A549 (cell line): ENCODE results near the gene DDIT3. TPM values are rescaled to one million over a fixed set of nuclear protein-coding genes. Genes with fewer than 3 reads are reported as not detected.

Source experiments
- ATAC-seq, 2 experiments: fragments of 200-7000 bp in 1 of 2; fragments of >200 bp in 1 of 2; cut with Nextera tagmentation in 1 of 2; cut with Tn5 transposase in 1 of 2; 3 replicates each; pipeline versions ENCODE4 v1.8.0 to v1.9.1; 2018 to 2020; ENCODE audit warnings: mild to moderate bottlenecking in 1 of 2, moderate library complexity in 1 of 2
- CTCF ChIA-PET: fragments of 300-600 bp; sonication (Branson Sonifier 250); formaldehyde crosslinking; extraction: SDS; loops from one replicate; lab custom pipeline; 2021; ENCODE audit warnings: antibody characterized with exemption, inconsistent platforms; lab: Yijun Ruan, JAX
- POLR2A ChIA-PET: fragments of 350-600 bp; formaldehyde crosslinking; extraction: SDS; loops from one replicate; lab custom pipeline; 2021; ENCODE audit warnings: antibody characterized with exemption, inconsistent platforms; lab: Yijun Ruan, JAX
- DNase-seq, 2 experiments: peaks; one replicate each; pipeline versions ENCODE4 v3.0.0 to v3.0.0-alpha.2; 2011 to 2016; ENCODE audit warnings: low read depth in 1 of 2, low spot score in 1 of 2
- FAIRE-seq: peaks from 2 replicates; lab custom pipeline; 2011; peaks lifted over from hg19 to GRCh38; lab: Jason Lieb, UNC
- H3K27ac ChIP-seq, 2 experiments: fragments of >200 bp; sonication (Bioruptor Twin); formaldehyde crosslinking; 3 replicates each; pipeline ENCODE4 v1.5.1; 2016 to 2017
- H3K4me1 ChIP-seq: fragments of >200 bp; sonication (Bioruptor Twin); formaldehyde crosslinking; 3 replicates; pipeline ENCODE4 v1.6.1; 2016
- H3K4me2 ChIP-seq: fragments of >200 bp; sonication (Bioruptor Twin); formaldehyde crosslinking; 3 replicates; pipeline ENCODE4 v1.6.1; 2016
- H3K4me3 ChIP-seq: fragments of >200 bp; sonication (Bioruptor Twin); formaldehyde crosslinking; 3 replicates; pipeline ENCODE4 v1.5.1; 2016
- H3K9me3 ChIP-seq: fragments of >200 bp; sonication (Bioruptor Twin); formaldehyde crosslinking; 3 replicates; pipeline ENCODE4 v1.6.1; 2016
- CBX2 ChIP-seq: fragments of 200-600 bp; sonication (generic); IDR thresholded peaks from 2 replicates; pipeline ENCODE4 v1.6.1; 2016; ENCODE audit warnings: low read depth, mild to moderate bottlenecking, borderline replicate concordance
- CHD4 ChIP-seq: fragments of 200-600 bp; sonication (generic); IDR thresholded peaks from 2 replicates; pipeline ENCODE4 v1.6.1; 2016; ENCODE audit warnings: antibody characterized with exemption, mild to moderate bottlenecking, borderline replicate concordance
- CTCF ChIP-seq: fragments of >200 bp; sonication (Bioruptor Twin); formaldehyde crosslinking; IDR thresholded peaks from 3 replicates; pipeline ENCODE4 v1.5.1; 2016
- EHF ChIP-seq: fragments of 250-450 bp; sonication (Bioruptor Pico); IDR thresholded peaks from 2 replicates; pipeline ENCODE4 v1.5.0; 2020; ENCODE audit warnings: mild to moderate bottlenecking
- ELK1 ChIP-seq: fragments of 150-350 bp; IDR thresholded peaks from 2 replicates; pipeline ENCODE4 v1.6.1; 2014; ENCODE audit warnings: low read depth, mild to moderate bottlenecking, low read length
- ESRRA ChIP-seq: fragments of 150-350 bp; IDR thresholded peaks from 2 replicates; pipeline ENCODE4 v1.6.1; 2014; ENCODE audit warnings: mild to moderate bottlenecking, low read length, borderline replicate concordance
- FOSB ChIP-seq: fragments of 250-450 bp; sonication (Bioruptor Pico); IDR thresholded peaks from 2 replicates; pipeline ENCODE4 v1.5.0; 2020; ENCODE audit warnings: mild to moderate bottlenecking, moderate library complexity
- HDAC2 ChIP-seq: fragments of 200-600 bp; sonication (generic); IDR thresholded peaks from 2 replicates; pipeline ENCODE4 v1.6.1; 2016
- HES2 ChIP-seq: fragments of >200 bp; sonication (Bioruptor Twin); formaldehyde crosslinking; IDR thresholded peaks from 2 replicates; pipeline ENCODE4 v1.6.1; 2016
- HOXA7 ChIP-seq: fragments of 250-450 bp; sonication (Bioruptor Pico); IDR thresholded peaks from 2 replicates; pipeline ENCODE4 v1.5.0; 2020; ENCODE audit warnings: mild to moderate bottlenecking, moderate library complexity
- HOXB13 ChIP-seq: fragments of 250-450 bp; sonication (Bioruptor Pico); IDR thresholded peaks from 2 replicates; pipeline ENCODE4 v1.5.0; 2020; ENCODE audit warnings: low read depth, mild to moderate bottlenecking, moderate library complexity
- KDM1A ChIP-seq: fragments of 200-600 bp; sonication (generic); IDR thresholded peaks from 2 replicates; pipeline ENCODE4 v1.6.1; 2016; ENCODE audit warnings: low read depth, mild to moderate bottlenecking
- NPAS2 ChIP-seq: fragments of 250-450 bp; sonication (Bioruptor Pico); IDR thresholded peaks from 2 replicates; pipeline ENCODE4 v1.8.0; 2022; ENCODE audit warnings: mild to moderate bottlenecking, moderate library complexity, borderline replicate concordance
- NR3C1 ChIP-seq: fragments of >200 bp; sonication (Bioruptor Twin); formaldehyde crosslinking; IDR thresholded peaks from 3 replicates; pipeline ENCODE4 v1.6.1; 2017
- PBX3 ChIP-seq: IDR thresholded peaks from 2 replicates; pipeline ENCODE4 v1.6.1; 2012
- RAD21 ChIP-seq, 2 experiments: fragments of >200 bp in 1 of 2; sonication (Bioruptor Twin) in 1 of 2; formaldehyde crosslinking in 1 of 2; IDR thresholded peaks in 1 of 2; conservative IDR thresholded peaks in 1 of 2; 2 replicates in 1 of 2; 3 replicates in 1 of 2; pipeline ENCODE4 v1.6.1; 2012 to 2018; ENCODE audit warnings: inconsistent platforms in 1 of 2
- RARB ChIP-seq: fragments of 250-450 bp; sonication (Bioruptor Pico); IDR thresholded peaks from 2 replicates; pipeline ENCODE4 v1.8.0; 2021; ENCODE audit warnings: mild to moderate bottlenecking, moderate library complexity
- RCOR1 ChIP-seq: fragments of 150-350 bp; IDR thresholded peaks from 2 replicates; pipeline ENCODE4 v1.6.1; 2014; ENCODE audit warnings: antibody characterized with exemption, low read length, low read depth
- REST ChIP-seq: fragments of 200-600 bp; sonication (generic); IDR thresholded peaks from 2 replicates; pipeline ENCODE4 v1.6.1; 2016; ENCODE audit warnings: antibody characterized with exemption, mild to moderate bottlenecking, moderate library complexity
- WGBS: methylation state at CpG from one replicate; pipeline ENCODE4 v1.1.6; 2017; ENCODE audit errors: missing lambda C conversion rate; 5-methylcytosine and 5-hydroxymethylcytosine counted together
- polyA plus RNA-seq, 4 experiments: library from polyadenylated mRNA; depleted of rRNA in 3 of 4; stranded (reverse); fragments of >200 nt; fragmentation: RNase III in 1 of 4; extraction: RNeasy Plus Mini Kit Qiagen cat#74134 plus additional on column Dnase treatment in 1 of 4; gene quantifications; 2 replicates in 3 of 4; 3 replicates in 1 of 4; pipeline ENCODE4 v1.2.3, GENCODE V29; 2011 to 2017

The DDIT3 gene
- polyA plus RNA-seq, 2 of the 4 experiments (the other 2 are of a cell fraction) = 16.0 to 93.0 TPM

- peak overlapping the region in 1 of 2 experiments; percentile 1; a peak in 1 of 6 replicates for H3K27ac ChIP-seq
- TF ChIP-seq EHF (CRISPR knock-in tag) = no peak
- TF ChIP-seq RCOR1 = no peak
- TF ChIP-seq HES2 = no peak
- TF ChIP-seq HOXA7 = no peak
- no peak for TF ChIP-seq NPAS2 (CRISPR knock-in tag)
- no peak for TF ChIP-seq FOSB (CRISPR knock-in tag)
- no peak for TF ChIP-seq CHD4
- no peak for TF ChIP-seq ELK1
- no peak for TF ChIP-seq HDAC2
- no peak for TF ChIP-seq KDM1A
- POLR2A ChIA-PET = interaction anchor here (0.6 kb wide), 1 partner anchor 90 kb away, joined by 4 read pairs; no protein-coding TSS in a partner anchor
- DNase-seq (no peak), FAIRE-seq (no peak), ATAC-seq (no peak)
- CTCF ChIA-PET = interaction anchor here (0.8 to 4.8 kb wide), 8 partner anchors 22 to 180 kb away, joined by 3 to 18 read pairs (median 4); partner anchors contain the start of gene B4GALNT1
- H3K4me1 ChIP-seq = peaks cover 15% of the 10 kb centered on the region; the same call in 2 of the 3 replicates
- peak overlapping the region; percentile 22; the same call in 2 of the 3 replicates for H3K4me2 ChIP-seq
- 62% methylated on average over 7 of the region's 7 CpGs for WGBS
- no peaks in the 10 kb centered on the region for H3K9me3 ChIP-seq
- H3K4me3 ChIP-seq = no peak overlapping the region
These were observed 33.3 kb upstream of the DDIT3 start for GRCh38 chr12:57553343-57554202.

- H3K9me3 ChIP-seq = no peaks in the 10 kb centered on the region
- ATAC-seq (peak; percentile 30 to 33; a peak in 4 of 6 replicates), FAIRE-seq (no peak)
- H3K4me1 ChIP-seq = peaks cover 15% of the 10 kb centered on the region; the same call in 2 of the 3 replicates
- CTCF ChIA-PET = interaction anchor here (0.8 to 4.8 kb wide), 7 partner anchors 21 to 184 kb away, joined by 3 to 18 read pairs (median 3); no protein-coding TSS in a partner anchor
- H3K4me2 ChIP-seq = peak overlapping the region; percentile 22; the same call in 2 of the 3 replicates
- TF ChIP-seq RAD21 (conservative IDR thresholded peaks at IDR 0.05 in 1 of 2, IDR thresholded peaks at IDR 0.05 in 1 of 2) = no peak
- TF ChIP-seq, all 56 proteins: peak for 0
- no peak overlapping the region for H3K4me3 ChIP-seq
- DNase-seq = no peak
- POLR2A ChIA-PET = no interaction called here
- peak overlapping the region in 1 of 2 experiments; percentile 7; a peak in 1 of 6 replicates for H3K27ac ChIP-seq
- 66% methylated on average over 6 of the region's 6 CpGs for WGBS
These were observed 32.6 kb upstream of the DDIT3 start for GRCh38 chr12:57552835-57553313.

GRCh38 chr12:57552306-57552651 lies 32.0 kb upstream of the DDIT3 start:
- ATAC-seq = no peak
- Histone ChIP-seq H3K4me2 (peak overlapping the region; percentile 22; the same call in 2 of the 3 replicates), H3K4me1 (peaks cover 18% of the 10 kb centered on the region; the same call in 2 of the 3 replicates), H3K9me3 (no peaks in the 10 kb centered on the region), H3K4me3 (no peak overlapping the region), H3K27ac (peak overlapping the region in 1 of 2 experiments; percentile 7; a peak in 1 of 6 replicates)
- no peak for FAIRE-seq
- TF ChIP-seq CTCF (no peak), NR3C1 (no peak), RARB (CRISPR knock-in tag) (no peak), REST (no peak), ESRRA (no peak), PBX3 (no peak), CBX2 (no peak), NPAS2 (CRISPR knock-in tag) (no peak), EHF (CRISPR knock-in tag) (no peak), HOXB13 (CRISPR knock-in tag) (no peak)
- 76% methylated on average over 2 of the region's 2 CpGs for WGBS
- ChIA-PET POLR2A (no interaction called here), CTCF (interaction anchor here (0.7 to 4.8 kb wide), 7 partner anchors 21 to 184 kb away, joined by 3 to 18 read pairs (median 3); no protein-coding TSS in a partner anchor)
- no peak for DNase-seq
